HepG2 (cell line): ENCODE results near the gene PRR36. TPM values are rescaled to one million over a fixed set of nuclear protein-coding genes. Genes with fewer than 3 reads are reported as not detected.

Experiments
- AKAP8 ChIP-seq: sonication (generic); formaldehyde crosslinking; IDR thresholded peaks from 2 replicates; pipeline ENCODE4 v1.5.1; 2020; ENCODE audit warnings: mild to moderate bottlenecking, missing genetic modification reagents
- CEBPZ ChIP-seq: IDR thresholded peaks from 2 replicates; pipeline ENCODE4 v1.6.1; 2012; ENCODE audit warnings: low read length, improper control_type of control experiment
- CENPT ChIP-seq: sonication (generic); formaldehyde crosslinking; IDR thresholded peaks from 2 replicates; pipeline ENCODE4 v1.8.0; 2022; ENCODE audit warnings: low read depth, mild to moderate bottlenecking, moderate library complexity, missing genetic modification reagents
- CERS6 ChIP-seq: sonication (generic); formaldehyde crosslinking; IDR thresholded peaks from 2 replicates; pipeline ENCODE4 v1.5.0; 2020; ENCODE audit warnings: missing genetic modification reagents
- HDAC6 ChIP-seq: fragments of 200-600 bp; sonication (generic); IDR thresholded peaks from 2 replicates; pipeline ENCODE4 v1.7.0; 2017; ENCODE audit warnings: mild to moderate bottlenecking, antibody characterized with exemption, low read length, low read depth
- NFE2L1 ChIP-seq: sonication (generic); formaldehyde crosslinking; IDR thresholded peaks from 2 replicates; pipeline ENCODE4 v1.4.0; 2020; ENCODE audit warnings: missing genetic modification reagents, mild to moderate bottlenecking, borderline replicate concordance
- PAF1 ChIP-seq: IDR thresholded peaks from 2 replicates; pipeline ENCODE4 v1.6.1; 2016; ENCODE audit warnings: missing genetic modification reagents, missing compliant biosample characterization
- PHF21A ChIP-seq: sonication (generic); formaldehyde crosslinking; IDR thresholded peaks from 2 replicates; pipeline ENCODE4 v1.5.0; 2020; ENCODE audit warnings: mild to moderate bottlenecking, missing genetic modification reagents
- TAF1 ChIP-seq: sonication (generic); formaldehyde crosslinking; IDR thresholded peaks from 2 replicates; pipeline ENCODE4 v1.4.0; 2020; ENCODE audit warnings: missing genetic modification reagents
- ZFP1 ChIP-seq: IDR thresholded peaks from 2 replicates; pipeline ENCODE4 v1.6.1; 2016
- ZFY ChIP-seq: sonication (generic); formaldehyde crosslinking; IDR thresholded peaks from 2 replicates; pipeline ENCODE4 v1.4.0; 2020; ENCODE audit warnings: missing genetic modification reagents
- ZNF672 ChIP-seq: sonication (generic); formaldehyde crosslinking; IDR thresholded peaks from 2 replicates; pipeline ENCODE4 v1.8.1; 2022; ENCODE audit warnings: missing genetic modification reagents
- ZNF713 ChIP-seq: sonication (generic); formaldehyde crosslinking; IDR thresholded peaks from 2 replicates; pipeline ENCODE4 v1.4.0; 2020; ENCODE audit warnings: mild to moderate bottlenecking, missing genetic modification reagents
- ZNF766 ChIP-seq: sonication (generic); formaldehyde crosslinking; IDR thresholded peaks from 2 replicates; pipeline ENCODE4 v1.5.0; 2020; ENCODE audit warnings: missing genetic modification reagents, borderline replicate concordance
- polyA plus RNA-seq, 8 experiments: library from polyadenylated mRNA; depleted of rRNA in 3 of 8; stranded (reverse) in 7 of 8; unstranded in 1 of 8; fragments of >200 nt; fragmentation: Illumina TruSeq in 4 of 8; extraction: Trizol in 4 of 8; gene quantifications; 2 replicates each; pipeline versions ENCODE4 v1.2.1 to v1.2.3, GENCODE V29; 2011 to 2016; ENCODE audit warnings: low read depth in 4 of 8, missing spikeins in 1 of 8, mixed read lengths in 1 of 8; ENCODE audit not compliant: insufficient read depth in 1 of 8
- total RNA-seq, 5 experiments: library from RNA; depleted of rRNA; stranded (reverse); fragments of >200 nt; fragmentation: Illumina TruSeq; extraction: Trizol; gene quantifications; 2 replicates each; pipeline ENCODE4 v1.2.3, GENCODE V29; 2016; ENCODE audit warnings: low read depth in 1 of 5
- TF ChIP-seq, protein P1 (sequence below): sonication (generic); formaldehyde crosslinking; IDR thresholded peaks from 2 replicates; pipeline ENCODE4 v1.5.0; 2020; ENCODE audit warnings: missing genetic modification reagents, mild to moderate bottlenecking, borderline replicate concordance
- TF ChIP-seq, protein P2 (sequence below): sonication (generic); formaldehyde crosslinking; conservative IDR thresholded peaks from 2 replicates; pipeline ENCODE4 v1.4.0; 2020; ENCODE audit warnings: missing genetic modification reagents
- TF ChIP-seq, protein P3 (sequence below): sonication (generic); formaldehyde crosslinking; IDR thresholded peaks from 2 replicates; pipeline ENCODE4 v1.4.0; 2020; ENCODE audit warnings: missing genetic modification reagents, borderline replicate concordance
- TF ChIP-seq, protein P4 (sequence below): sonication (generic); formaldehyde crosslinking; conservative IDR thresholded peaks from 2 replicates; pipeline ENCODE4 v1.5.0; 2020; ENCODE audit warnings: missing genetic modification reagents

Gene PRR36
- total and polyA plus RNA-seq, 2 of the 13 experiments (the other 11 are each of a cell fraction or from before 2014, with no cell fraction given): 0.07 to 0.17 TPM

GRCh38 chr19:7918615-7919421 is 44.6 kb upstream of the PRR36 start (continued):
- TF ChIP-seq CEBPZ: no peak
- TF ChIP-seq ZFY: no peak
- TF ChIP-seq TAF1 (CRISPR knock-in tag): no peak
- peak; percentile 100 for TF ChIP-seq ZNF766 (CRISPR knock-in tag)
- TF ChIP-seq ZNF672 (CRISPR knock-in tag): no peak
- no peak for TF ChIP-seq HDAC6
- TF ChIP-seq CENPT (CRISPR knock-in tag): 0 out of 2 replicates have a peak, but pooled peaks have one; percentile 6
- TF ChIP-seq NFE2L1 (CRISPR knock-in tag): no peak
- TF ChIP-seq, protein P1, sequence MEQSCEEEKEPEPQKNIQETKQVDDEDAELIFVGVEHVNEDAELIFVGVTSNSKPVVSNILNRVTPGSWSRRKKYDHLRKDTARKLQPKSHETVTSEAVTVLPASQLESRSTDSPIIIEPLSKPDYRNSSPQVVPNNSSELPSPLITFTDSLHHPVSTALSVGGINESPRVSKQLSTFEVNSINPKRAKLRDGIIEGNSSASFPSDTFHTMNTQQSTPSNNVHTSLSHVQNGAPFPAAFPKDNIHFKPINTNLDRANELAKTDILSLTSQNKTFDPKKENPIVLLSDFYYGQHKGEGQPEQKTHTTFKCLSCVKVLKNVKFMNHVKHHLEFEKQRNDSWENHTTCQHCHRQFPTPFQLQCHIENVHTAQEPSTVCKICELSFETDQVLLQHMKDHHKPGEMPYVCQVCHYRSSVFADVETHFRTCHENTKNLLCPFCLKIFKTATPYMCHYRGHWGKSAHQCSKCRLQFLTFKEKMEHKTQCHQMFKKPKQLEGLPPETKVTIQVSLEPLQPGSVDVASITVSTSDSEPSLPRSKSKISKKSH: peak; percentile 65
- no peak for TF ChIP-seq CERS6 (CRISPR knock-in tag)
- TF ChIP-seq, protein P2, sequence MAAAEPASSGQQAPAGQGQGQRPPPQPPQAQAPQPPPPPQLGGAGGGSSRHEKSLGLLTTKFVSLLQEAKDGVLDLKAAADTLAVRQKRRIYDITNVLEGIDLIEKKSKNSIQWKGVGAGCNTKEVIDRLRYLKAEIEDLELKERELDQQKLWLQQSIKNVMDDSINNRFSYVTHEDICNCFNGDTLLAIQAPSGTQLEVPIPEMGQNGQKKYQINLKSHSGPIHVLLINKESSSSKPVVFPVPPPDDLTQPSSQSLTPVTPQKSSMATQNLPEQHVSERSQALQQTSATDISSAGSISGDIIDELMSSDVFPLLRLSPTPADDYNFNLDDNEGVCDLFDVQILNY (CRISPR knock-in tag): no peak
- peak; percentile 66; the same call in 1 of the 2 replicates for TF ChIP-seq PHF21A
- TF ChIP-seq, protein P3, sequence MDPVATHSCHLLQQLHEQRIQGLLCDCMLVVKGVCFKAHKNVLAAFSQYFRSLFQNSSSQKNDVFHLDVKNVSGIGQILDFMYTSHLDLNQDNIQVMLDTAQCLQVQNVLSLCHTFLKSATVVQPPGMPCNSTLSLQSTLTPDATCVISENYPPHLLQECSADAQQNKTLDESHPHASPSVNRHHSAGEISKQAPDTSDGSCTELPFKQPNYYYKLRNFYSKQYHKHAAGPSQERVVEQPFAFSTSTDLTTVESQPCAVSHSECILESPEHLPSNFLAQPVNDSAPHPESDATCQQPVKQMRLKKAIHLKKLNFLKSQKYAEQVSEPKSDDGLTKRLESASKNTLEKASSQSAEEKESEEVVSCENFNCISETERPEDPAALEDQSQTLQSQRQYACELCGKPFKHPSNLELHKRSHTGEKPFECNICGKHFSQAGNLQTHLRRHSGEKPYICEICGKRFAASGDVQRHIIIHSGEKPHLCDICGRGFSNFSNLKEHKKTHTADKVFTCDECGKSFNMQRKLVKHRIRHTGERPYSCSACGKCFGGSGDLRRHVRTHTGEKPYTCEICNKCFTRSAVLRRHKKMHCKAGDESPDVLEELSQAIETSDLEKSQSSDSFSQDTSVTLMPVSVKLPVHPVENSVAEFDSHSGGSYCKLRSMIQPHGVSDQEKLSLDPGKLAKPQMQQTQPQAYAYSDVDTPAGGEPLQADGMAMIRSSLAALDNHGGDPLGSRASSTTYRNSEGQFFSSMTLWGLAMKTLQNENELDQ: no peak
- 0 out of 2 replicates have a peak, but pooled peaks have one; percentile 29 for TF ChIP-seq ZFP1 (CRISPR knock-in tag)
- TF ChIP-seq PAF1 (CRISPR knock-in tag): no peak
- TF ChIP-seq ZNF713 (CRISPR knock-in tag): no peak
- TF ChIP-seq, protein P4, sequence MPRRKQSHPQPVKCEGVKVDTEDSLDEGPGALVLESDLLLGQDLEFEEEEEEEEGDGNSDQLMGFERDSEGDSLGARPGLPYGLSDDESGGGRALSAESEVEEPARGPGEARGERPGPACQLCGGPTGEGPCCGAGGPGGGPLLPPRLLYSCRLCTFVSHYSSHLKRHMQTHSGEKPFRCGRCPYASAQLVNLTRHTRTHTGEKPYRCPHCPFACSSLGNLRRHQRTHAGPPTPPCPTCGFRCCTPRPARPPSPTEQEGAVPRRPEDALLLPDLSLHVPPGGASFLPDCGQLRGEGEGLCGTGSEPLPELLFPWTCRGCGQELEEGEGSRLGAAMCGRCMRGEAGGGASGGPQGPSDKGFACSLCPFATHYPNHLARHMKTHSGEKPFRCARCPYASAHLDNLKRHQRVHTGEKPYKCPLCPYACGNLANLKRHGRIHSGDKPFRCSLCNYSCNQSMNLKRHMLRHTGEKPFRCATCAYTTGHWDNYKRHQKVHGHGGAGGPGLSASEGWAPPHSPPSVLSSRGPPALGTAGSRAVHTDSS (CRISPR knock-in tag): no peak
- TF ChIP-seq AKAP8 (CRISPR knock-in tag): peak; percentile 77
